SW480 (cell line): ENCODE measurements around the gene SNX25.
"Not testable (repeated sequence)": the region's sequence is repeated elsewhere in the genome, so short reads cannot be mapped to it uniquely, and the experiment has no call there.

ENCODE experiments used
- DNase-seq: peaks from one replicate; pipeline ENCODE4 v3.0.0-alpha.2; 2016; ENCODE audit warnings: low spot score

Gene SNX25

DNA sequence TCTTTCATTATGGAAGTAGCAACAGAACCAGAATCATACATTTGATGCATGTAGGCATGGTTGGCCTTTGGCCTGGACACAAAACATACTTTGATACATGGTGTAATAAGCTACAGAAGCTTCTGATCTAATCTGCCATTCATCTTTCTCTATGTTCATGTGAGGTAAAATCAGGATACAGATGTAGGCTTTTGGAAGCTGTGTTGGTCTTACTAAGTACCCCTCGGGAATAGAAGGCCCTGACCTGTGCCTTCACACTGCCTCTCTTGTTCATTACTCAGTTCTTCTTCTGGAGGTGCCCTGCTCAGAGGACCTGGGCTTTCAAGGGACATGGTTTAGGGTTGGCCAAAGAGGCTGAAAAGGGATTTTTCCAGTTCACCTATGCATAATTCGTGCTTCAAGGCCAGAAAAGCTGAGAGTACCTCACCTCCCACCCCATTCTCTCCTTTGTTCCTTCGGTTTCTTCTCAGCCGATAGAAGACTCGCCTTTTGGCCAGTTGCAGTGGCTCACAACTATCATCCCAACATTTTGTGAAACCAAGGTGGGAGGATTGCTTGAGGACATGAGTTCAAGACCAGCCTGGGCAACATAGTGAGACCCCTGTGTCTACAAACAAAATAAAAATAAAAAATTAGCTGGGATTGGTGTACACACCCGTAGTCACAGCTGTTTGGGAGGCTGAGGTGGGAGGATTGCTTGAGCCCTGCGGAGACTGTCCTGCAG lies 25.9 kb downstream of the SNX25 start:
- no peak for DNase-seq

DNA sequence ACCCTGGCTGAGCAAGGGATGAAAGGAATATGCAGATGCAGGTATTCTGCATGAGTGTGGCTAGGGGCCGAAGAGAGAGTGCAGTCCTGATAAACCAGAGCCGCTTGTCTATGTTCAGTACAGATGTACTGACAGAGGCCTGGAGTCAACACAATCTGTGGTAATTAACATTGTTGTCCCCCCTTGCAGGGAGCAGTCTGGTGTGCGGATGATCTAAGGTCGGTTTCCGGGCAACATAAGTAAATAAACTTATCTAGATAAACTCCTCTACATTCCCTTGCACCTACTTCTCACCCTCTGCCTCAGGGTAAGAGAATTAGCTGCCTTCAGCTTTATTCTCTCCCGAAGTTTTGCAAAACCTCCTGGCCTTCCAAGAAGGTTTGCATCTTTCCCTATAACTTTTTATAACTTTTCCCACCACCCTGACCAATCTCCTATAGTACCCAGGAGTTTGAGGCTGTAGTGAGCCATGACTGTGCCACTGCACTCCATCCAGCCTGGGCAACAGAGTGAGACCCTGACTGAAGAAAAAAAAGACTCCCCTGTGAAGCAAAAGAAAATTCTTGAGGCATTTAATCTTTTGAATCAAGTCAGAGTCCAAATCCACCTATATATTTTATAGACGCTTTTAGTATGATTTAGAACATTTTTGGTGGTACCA lies 26.6 kb downstream of the SNX25 start:
- DNase-seq, result no peak

DNA sequence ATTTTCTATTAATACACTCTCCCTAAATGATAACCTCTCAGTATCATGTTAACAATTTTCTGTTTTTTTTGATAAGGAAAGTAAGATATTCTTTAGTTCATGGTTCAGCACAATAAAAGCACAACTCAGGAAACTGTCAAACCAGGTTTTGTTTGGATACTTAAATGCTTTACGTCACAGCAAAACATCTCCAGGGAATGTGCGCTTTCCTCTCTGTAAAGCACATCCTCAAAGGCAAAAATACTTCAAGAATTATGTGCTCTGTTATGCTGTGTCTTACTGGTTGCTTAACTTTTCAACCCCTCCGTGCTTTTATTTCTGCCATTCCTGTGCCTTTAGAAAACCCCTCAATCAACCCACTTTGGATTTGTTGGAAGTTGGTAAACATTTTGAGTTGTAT lies 27.8 kb downstream of the SNX25 start:
- no peak for DNase-seq

DNA sequence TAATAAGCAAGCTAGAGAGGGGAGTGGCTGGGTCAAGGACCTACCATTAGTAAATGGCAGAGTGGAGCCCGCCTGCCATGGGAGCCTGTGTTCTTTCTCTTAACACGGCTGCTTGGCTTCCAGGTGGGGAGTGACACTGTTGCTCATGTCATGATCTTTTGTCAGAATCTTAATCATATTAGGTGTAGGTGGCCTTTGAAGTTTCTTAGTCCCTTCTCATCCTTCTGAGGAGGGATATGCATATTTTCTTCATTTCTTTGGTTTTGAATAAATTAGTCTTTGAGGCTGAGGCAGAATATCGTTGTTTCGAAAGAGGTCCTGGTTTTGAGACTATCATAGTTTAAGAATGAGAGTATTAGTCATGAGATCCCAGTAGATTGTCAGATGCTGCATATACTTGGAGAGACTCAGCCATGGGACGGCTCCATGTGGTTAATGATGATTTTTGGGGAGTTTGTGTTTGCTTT lies 28.9 kb downstream of the SNX25 start:
- no peak for DNase-seq

DNA sequence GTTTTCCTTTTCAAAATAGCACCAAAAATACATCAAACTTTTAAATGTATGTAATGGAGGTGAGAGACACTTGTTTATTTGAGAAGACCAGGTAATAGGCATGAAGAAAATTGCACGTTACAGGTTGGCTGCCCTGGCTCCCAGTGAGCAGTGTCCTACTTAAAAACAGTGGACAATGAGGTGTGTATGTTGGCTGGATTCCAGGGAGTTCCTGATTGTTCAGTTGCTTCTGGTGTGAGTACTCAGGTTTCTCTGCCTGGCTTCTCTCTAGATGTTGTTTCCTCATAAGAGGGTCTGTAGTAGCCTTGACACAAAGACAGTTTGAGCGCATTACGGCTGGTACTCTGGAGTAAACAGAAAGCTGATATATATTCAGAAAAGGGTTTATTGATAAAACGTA lies 29.4 kb downstream of the SNX25 start:
- DNase-seq, result no peak

DNA sequence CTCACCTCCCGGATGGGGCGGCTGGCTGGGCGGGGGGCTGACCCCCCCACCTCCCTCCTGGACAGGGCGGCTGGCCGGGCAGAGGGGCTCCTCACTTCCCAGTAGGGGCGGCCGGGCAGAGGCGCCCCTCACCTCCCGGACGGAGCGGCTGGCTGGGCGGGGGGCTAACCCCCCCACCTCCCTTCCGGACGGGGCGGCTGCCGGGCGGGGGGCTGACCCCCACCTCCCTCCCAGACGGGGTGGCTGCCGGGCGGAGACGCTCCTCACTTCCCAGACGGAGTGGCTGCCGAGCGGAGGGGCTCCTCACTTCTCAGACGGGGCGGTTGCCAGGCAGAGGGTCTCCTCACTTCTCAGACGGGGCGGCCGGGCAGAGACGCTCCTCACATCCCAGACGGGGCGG lies 31.1 kb downstream of the SNX25 start:
- not testable (repeated sequence) for DNase-seq

DNA sequence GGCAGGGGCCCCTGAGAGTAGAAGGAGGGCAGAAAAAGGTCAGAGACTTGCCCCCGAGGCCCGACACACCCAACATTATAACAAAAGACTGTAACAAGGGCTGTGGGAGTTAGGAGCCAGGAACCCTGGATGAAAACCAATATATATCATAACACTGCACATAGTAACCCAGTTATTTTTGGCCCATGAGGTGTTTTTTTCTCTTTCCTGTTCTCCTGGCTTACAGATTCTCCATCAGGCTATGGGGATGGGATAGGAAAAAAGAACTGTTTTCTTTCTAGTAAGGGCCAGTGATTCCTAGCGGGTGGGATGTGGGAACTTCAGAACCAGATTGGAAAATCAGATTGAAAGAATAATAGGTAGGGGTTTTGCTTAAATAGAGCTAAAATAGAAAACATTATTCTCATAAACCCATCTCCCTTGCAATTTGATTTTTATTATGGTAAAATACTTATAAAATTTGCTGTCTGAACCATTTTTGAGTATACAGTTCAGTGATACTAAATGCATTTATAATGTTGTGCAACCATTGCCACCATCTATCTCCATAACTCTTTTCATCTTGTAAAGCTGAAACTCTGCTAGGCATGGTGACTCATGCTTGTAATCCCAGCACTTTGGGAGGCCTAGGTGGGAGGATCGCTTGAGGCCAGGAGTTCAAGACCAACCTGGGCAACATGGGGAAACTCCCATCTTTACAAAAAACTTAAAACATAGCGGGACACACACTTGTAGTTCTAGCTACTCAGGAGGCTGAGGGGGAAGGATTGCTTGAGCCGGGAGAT lies 33.5 kb downstream of the SNX25 start:
- DNase-seq, result no peak

DNA sequence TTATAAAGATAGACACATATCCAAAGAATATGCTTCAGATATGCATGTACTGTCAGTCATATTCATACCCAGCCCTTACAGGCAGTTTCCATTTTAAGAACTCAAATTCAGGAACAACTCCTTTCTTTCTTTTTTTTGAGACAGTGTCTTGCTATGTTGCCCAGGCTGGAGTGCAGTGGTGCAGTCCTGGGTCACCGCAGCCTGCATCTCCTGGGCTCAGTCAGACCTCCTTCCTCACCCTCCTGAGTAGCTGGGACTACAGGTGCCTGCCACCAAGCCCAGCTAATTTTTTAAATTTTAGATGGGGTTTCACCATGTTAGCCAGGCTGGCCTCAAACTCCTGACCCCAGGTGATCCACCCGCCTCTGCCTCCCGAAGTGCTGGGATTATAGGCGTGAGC lies 34.5 kb downstream of the SNX25 start:
- no peak for DNase-seq

DNA sequence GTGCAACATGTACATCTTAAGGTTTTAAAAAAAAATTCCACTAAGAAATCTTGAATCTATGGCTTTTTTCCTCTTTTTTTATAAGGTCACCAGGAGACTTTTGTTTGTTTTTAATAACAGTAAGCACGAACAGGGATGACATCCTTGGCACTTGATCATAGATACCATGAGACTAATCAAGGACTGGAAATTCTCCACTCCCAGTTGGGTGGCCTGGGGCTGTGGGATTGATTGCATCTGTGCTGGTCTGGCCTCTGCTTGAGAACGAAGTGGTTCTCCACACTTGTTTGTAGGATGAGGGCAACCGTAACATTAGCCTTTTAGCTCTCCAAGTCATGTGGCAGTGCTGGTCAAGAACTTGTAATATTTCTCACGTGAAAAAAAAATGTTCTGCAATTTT lies 35.4 kb downstream of the SNX25 start:
- DNase-seq, result no peak

DNA sequence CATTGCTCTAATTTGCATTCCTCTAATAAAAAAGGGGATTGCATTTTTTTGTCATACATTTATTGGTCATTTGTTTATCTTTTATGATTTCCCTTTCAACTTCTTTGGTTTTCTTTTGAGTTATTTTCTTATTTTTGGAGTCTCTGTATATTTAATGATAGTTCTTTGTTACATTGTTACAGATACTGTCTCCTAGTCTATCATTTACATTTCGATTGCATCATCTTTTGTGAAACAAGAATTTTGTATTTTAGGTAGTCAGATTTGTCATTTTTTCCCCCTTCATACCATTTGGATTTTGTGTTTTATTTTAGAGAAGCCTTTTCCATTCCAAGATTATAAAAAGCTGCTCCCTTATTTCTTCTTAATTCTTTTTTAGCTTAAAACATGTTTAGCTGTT lies 37.1 kb downstream of the SNX25 start:
- no peak for DNase-seq

DNA sequence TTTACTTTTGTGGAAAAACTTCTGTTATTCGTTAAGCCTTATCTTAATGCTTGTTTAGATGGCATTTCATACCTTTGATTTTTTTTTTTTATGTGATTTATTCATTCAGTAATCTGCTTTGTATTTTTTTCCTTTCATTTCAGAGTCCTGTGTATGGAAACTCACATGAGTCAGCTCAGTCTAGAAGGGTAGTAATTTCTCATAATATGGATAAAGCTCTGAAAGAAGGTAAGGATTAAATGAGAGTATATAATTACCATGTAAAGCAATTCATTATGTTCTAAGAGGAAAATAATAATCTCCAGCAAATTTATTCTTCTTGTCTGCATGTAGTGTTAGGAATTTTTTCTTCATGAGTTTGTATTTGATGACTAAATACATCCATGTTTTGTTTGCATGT lies 37.8 kb downstream of the SNX25 start:
- DNase-seq, result no peak

DNA sequence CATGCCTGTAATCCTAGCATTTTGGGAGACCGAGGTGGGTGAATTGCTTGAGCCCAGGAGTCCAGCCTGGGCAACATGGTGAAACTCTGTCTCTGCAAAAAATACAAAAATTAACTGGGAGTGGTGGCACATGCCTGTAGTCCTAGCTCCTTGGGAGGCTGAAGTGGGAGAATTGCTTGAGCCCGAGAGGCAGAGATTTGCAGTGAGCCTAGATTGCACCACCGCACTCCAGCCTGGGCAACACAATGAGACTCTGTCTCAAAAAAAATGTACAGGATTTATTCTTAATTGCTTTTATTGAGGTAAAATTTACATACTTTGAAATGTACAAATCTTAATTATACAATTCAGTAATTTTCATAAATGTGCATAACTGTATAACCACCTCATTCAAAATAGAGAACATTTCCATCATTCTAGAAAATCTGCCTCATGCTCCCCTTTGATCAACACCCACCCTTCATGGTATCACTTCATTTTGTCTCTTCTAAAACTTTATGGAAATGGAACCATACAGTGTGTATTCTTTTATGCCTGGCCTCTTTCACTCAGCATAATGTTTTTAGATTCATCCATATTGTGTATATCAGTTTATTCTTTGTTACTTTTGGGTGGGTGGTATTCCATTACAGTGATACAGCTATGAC lies 39.1 kb downstream of the SNX25 start:
- DNase-seq, result no peak

DNA sequence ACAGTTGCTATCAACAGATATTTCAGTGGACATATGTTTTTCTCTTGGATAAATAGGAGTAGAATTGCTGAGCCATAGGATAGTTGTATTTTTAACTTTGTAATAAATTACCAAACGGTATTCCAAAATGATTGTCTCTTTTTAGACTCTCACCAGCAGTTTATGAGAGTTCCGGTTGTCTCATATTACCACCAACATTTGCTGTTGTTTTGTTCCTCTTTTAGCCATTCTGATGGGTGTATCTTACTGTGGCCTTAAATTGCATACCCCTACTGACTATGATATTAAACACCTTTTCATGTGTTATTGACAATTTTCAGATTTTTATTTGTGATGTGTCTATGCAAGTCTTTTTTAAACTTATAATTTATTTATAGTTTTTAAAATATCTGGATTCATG lies 39.7 kb downstream of the SNX25 start:
- DNase-seq, result no peak

DNA sequence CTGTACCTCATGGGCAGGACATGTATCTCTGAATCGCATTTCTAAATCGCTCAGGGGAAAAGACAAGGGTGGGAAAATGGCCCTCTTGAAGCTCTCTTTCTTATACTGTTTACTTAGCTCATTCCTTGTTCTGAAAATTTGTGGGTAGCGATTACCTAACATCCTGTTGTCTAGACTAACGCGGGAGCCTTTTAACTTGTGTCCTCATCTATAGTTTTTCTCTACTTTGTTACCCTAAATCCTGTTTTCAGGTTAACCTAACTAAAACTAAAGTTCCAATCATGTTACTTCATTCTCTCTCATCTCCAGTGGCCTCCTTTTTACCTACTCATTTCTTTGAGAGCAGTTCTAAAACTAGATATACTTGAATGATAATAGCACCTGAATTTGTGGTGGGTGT lies 45.0 kb downstream of the SNX25 start:
- DNase-seq, result no peak

DNA sequence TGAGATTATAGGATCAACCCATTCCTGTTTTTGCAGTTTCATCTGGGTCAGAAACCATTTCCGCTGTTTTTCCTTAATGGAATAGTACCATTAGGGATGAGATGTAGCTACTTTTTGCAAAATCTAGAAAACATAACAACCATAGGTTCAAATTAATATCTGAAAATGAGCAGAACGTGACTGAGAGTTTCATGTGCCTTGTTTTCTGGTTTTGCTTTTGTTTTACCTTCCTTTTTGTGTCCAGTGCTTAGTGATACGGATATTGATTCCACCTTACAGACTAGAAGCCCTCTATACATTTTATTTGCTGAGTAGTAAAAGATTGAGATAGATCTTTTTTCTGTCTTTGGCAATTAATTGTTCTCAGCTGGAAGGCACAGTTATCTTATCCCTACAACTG lies 46.5 kb downstream of the SNX25 start:
- no peak for DNase-seq

DNA sequence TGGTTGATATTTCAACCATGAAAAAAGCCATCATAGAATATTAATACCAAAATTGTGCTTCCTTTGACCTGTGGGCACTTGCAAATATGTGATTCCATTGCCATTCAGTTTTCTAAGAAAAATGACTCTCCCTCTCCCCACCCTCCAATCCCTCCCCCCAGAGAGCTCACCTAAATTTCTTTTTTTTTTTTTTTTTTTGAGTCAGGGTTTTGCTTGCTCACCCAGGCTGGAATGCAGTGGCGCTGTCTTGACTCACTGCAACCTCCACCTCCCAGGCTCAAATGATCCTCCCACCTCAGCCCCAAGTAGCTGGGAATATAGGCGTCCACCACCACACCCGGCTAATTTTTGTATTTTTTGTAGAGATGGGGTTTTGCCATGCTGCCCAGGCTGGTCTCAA lies 47.0 kb downstream of the SNX25 start:
- DNase-seq, result no peak

DNA sequence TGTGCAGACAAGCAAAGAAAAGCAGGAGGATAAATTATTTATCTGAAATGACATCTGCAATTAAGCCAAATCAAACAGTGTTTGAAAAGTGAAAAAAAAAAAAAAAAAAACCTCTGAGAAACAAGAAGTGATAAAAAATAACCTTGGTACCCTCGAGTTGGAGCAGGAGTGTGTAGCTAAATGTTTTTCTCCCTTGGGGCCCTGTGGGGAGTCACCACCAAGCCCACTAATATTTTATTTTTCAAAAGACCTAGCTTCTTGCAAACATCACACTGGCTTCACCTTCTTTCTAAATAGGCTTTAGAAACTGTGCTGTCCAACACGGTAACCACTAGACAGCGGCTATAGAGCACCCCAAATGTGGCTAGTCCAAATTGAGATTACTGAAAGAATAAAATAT lies 47.7 kb downstream of the SNX25 start:
- no peak for DNase-seq

DNA sequence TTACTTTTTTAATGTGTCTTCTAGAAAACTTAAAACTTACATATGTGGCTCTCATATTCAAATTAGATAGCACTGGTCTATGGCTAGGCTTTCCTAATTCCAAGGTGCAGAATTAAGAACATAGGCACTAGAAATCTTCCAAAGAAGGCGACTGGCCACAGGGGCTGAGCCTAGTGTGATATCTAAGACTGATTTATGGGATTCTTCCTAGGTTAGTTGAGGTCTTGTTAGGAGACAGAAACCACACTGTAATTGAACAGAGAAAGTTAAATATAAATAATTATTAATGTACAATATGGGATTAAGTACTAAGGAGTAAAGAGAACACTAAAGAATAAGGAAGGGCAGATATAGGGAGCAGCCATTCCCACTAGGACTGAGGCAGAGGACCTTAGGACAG lies 48.3 kb downstream of the SNX25 start:
- DNase-seq, result no peak

DNA sequence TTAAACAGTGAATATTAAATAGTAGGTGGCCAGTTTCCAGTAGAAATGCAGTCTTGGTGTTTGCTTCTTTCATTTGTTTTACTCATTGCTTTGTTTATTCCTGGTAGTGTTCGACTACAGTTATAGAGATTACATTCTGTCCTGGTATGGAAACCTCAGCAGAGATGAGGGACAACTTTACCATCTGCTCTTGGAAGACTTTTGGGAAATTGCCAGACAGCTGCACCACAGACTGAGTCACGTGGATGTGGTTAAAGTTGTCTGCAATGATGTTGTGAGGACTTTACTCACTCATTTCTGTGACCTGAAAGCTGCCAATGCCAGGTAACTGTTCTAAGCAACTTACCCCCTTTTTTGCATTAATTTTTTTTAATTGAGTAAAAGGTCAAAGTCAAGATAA lies 49.3 kb downstream of the SNX25 start:
- not testable (repeated sequence) for DNase-seq

DNA sequence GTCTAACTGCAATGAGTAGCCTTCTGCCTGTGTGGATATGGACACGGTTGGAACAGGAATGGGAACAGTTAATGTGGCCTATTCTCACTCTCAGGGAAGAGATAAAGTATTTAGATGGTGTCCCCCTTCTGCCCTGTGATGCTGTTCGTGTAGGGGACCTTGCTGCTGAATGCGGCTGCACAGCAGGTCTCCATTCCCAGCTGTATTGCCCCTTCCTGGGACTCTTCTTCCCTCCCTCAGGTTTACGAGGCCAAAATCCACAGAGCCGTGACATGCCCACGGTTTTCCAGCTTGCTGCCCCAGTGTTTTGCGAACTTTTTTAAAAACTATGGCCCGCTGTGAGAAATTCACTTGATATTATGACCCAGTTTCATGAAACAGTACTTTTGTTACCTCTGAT lies 50.3 kb downstream of the SNX25 start:
- no peak for DNase-seq

DNA sequence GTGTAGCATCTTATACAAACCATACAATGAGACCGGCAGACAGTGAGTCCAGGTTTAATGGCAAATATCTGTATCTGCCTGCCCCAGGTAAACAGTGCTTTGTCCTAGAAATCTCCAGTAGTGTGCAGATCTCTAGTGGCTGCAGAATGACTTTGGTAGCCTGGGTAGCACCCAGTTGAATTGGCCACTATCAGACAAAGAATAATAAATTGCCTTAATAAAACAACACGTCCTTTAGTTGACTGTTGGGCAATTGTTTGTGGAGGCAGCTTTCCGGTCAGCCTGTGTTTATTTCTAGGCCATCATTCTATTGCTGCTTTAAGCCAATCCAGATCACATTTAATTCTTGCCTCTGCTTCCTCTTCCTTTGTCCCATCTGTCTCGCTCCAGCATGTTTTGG lies 52.5 kb downstream of the SNX25 start:
- no peak for DNase-seq

DNA sequence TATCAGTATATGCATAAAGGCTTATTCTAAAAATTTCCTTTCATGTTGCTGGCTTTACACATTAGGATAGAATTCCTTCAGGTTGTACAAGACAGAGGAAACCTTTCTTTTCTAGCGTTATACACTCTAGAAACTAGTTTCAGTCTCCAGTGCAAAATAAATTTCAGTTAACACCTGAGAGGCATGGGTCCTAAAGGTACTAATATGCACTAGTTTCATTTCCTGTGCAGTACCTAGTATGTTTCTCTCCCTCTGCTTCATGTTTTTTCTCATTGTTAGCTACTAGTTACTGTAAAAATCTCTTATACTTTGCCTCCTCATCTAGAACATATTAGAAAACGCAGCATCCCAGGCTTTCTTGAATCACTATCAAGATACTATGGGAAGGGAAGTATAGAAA lies 54.0 kb downstream of the SNX25 start:
- no peak for DNase-seq

DNA sequence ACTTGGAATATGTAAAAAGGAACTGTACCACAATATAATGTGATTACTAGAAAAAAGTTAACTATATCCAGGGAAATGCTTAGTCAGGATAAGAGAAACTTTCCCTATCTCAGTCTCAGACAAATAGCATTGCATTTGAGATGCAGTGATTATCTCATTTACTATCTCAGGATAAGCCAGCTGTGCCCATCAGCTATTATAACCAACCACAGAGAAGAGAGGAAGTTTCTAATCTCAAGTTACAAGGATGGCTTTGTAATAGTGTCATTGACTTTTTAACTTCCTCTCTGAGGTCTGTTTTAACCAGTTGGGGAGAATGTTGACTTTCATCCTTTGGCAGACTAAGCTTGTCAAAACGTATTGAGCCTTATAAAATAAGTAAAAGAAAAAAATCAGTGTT lies 56.5 kb downstream of the SNX25 start:
- DNase-seq, result no peak
